Heart left ventricle (tissue), 13 donors: ENCODE data around the gene PAM16.

Experiments
- POLR2A ChIP-seq, 2 donors: fragments of 450-650 bp; IDR thresholded peaks; one replicate each; pipeline ENCODE4 v1.6.1; 2017; ENCODE audit warnings: antibody characterized with exemption in 2 of 2, mild to moderate bottlenecking in 2 of 2, moderate library complexity in 2 of 2
- TF ChIP-seq, protein P1 (sequence below), 12 donors: fragments of 200-600 bp; sonication (generic) in 4 of 12; IDR thresholded peaks; one replicate each; pipeline versions ENCODE4 v1.5.0 to v1.8.0; 2018 to 2022; ENCODE audit warnings: antibody characterized with exemption in 12 of 12, mild to moderate bottlenecking in 5 of 12
- donor health status: ischemic (EF 13 %, LVEDD 7.1; RV severe dilation, severe dysfunction).
- donor health status: DM: no; HTN: yes; CAD: no.
- donor health status: DM: no; HTN: no; CAD: no.
- donor health status: ischemic (EF 25% LVEDD 6.9; RV normal size, moderate dysfunction).
- donor health status: ischemic (EF 25% LVEDD 5.7; RV mildly dilated, moderate dysfunction).
- donor health status: ischemic (EF 35%, LVEDD 5.7; RV mildly dilated, moderate dysfunction).
- donor health status: nonischemic (EF 11% LVEDD 7.7; RV severe dilation, severe dysfunction).
- donor health status: DM: yes; HTN: yes; CAD: no.
- donor health status: PGD.
- donor health status: ischemic (EF 29% LVEDD 5.4; RV normal size, mild dysfunction).
- donor health status: nonischemic (EF 23%, LVEDD 6.1; RV moderate dilation, normal function).

DNA sequence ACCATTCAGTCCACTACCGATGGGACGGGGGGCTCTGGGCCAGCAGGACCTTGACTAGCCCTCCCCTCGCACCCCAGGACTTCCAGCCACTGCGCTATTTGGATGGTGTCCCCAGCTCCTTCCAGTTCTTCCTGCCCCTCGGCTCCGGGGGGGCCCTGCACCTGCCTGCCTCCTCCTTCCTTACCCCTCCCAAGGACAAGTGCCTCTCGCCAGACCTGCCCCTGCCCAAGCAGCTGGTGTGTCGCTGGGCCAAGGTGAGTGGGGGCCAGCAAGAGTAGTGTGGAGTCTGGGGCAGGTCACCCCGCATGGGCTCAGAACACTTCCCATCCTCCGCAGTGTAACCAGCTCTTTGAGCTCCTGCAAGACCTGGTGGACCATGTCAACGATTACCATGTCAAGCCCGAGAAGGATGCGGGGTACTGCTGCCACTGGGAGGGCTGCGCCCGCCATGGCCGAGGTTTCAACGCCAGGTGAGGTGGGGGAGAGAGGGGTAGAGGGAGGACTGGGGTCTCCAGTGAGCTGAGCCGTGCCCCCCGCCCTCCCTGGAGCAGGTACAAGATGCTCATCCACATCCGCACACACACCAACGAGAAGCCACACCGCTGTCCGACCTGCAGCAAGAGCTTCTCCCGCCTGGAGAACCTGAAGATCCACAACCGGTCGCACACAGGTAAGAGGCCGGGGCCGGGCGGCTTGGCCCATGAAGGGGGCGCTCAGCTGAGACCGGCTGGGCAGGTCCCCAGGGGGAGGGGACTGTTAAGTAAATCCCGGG lies 16.2 kb downstream of the PAM16 start:
- TF ChIP-seq, protein P1, sequence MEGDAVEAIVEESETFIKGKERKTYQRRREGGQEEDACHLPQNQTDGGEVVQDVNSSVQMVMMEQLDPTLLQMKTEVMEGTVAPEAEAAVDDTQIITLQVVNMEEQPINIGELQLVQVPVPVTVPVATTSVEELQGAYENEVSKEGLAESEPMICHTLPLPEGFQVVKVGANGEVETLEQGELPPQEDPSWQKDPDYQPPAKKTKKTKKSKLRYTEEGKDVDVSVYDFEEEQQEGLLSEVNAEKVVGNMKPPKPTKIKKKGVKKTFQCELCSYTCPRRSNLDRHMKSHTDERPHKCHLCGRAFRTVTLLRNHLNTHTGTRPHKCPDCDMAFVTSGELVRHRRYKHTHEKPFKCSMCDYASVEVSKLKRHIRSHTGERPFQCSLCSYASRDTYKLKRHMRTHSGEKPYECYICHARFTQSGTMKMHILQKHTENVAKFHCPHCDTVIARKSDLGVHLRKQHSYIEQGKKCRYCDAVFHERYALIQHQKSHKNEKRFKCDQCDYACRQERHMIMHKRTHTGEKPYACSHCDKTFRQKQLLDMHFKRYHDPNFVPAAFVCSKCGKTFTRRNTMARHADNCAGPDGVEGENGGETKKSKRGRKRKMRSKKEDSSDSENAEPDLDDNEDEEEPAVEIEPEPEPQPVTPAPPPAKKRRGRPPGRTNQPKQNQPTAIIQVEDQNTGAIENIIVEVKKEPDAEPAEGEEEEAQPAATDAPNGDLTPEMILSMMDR (IDR thresholded peaks at IDR 0.05) = no peak
- TF ChIP-seq POLR2A (IDR thresholded peaks at IDR 0.05) = no peak
